Measurements from ENCODE around the gene RAB37. TPM values are rescaled to one million over a fixed set of nuclear protein-coding genes. Genes with fewer than 3 reads are reported as not detected.

Gene RAB37
- total RNA-seq (2014; rRNA removed; shearing (Covaris generic)) = 0.12 and 0.17 TPM in 2 replicates
- polyA plus RNA-seq (2014; cell fraction: nucleus; rRNA removed) = 0.25 TPM in 1 of 2 replicates, not detected in the other

- no peak for DNase-seq (ENCODE audit: extremely low read depth, low read depth)
Observed at GRCh38 chr17:74736513-74737298, at the start of gene RAB37. RAB37 (plus strand) TSS chr17:74737256; CDS start chr17:74737273, 17 bp downstream.

- no peak for DNase-seq (ENCODE audit: extremely low read depth, low read depth)
Observed at GRCh38 chr17:74687886-74688285, 49.2 kb upstream of the RAB37 start.

DNA sequence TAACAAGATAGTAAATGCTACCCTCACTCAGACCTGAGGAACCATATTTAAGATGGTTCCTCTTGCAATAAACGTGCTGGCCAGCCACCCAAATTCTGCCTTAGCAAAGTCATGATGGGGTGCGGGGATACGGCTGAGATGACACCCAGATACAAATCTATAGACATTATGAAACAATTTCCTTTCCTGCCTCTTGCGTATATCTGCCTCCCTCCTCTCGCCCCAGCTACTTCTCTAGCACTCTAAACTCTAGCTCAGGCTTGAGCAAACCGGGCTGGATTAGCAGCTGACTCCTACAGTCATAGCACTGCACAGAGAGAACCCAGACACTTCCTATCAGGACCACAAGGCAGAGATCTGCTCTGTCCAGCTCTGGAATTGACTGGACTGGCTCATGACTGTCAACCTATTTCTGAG is 46.6 kb upstream of the RAB37 start:
- DNase-seq (ENCODE audit: extremely low read depth, low read depth) = no peak

DNA sequence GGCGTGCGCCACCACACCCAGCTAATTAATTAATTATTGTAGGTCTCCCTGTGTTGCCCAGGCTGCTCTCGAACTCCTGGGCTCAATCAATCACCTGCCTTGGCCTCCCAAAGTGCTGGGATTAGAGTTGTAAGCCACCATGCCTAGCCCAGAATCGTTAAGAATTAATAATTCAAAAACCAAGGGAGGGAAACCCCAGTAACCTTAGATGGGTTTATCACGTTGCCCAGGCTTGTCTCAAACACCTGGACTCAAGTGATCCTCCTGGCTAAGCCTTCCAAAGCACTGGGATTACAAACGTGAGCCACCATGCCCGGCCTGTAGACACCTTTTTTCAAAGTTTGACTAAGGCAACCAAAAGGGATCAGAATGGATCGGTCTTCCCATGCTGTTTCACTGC is 45.9 kb upstream of the RAB37 start:
- DNase-seq (ENCODE audit: extremely low read depth, low read depth) = no peak

DNA sequence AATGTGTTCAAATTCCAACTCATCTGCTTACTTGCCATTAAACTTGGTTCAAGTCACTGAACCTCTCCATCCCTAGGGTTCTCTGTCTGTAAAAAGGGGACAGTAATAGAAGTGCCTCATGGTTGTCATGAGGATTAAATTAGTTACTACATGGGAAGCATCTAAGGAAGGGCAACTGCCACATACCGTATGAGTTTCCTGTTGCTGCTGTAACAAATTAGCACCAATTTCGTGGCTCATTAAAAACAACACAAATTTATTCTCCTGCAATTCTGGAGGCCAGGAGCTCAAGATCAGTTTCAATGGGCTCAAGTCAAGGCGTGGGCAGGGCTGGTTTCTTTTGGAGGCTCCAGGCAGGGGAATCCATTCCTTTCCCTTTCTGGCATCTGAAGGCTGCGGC is 43.0 kb upstream of the RAB37 start:
- DNase-seq (ENCODE audit: extremely low read depth, low read depth) = no peak

- DNase-seq (ENCODE audit: extremely low read depth, low read depth) = no peak
Observed at GRCh38 chr17:74695629-74696028, 41.4 kb upstream of the RAB37 start.

- DNase-seq (ENCODE audit: extremely low read depth, low read depth) = no peak
Observed at GRCh38 chr17:74697515-74697914, 39.5 kb upstream of the RAB37 start.

- no peak for DNase-seq (ENCODE audit: extremely low read depth, low read depth)
Observed at GRCh38 chr17:74698069-74698468, 39.0 kb upstream of the RAB37 start.

DNA sequence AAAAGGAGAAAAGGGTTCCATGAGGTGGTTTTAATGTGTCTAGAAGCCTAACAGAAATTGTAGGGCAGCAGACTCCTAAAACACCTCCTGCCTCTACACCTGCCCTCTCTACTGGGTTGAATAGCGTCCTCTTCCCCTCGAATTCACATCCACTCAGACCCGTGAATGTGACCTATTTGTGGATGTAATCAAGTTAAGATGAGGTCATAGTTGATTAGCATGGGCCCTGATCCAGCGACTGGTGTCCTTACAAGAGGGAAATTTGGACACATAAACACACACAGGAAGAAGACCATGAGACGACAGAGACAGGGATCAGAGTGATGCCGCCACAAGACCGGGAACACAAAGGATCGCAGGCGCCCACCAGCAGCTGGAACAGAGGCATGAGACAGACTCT is 37.8 kb upstream of the RAB37 start:
- DNase-seq (ENCODE audit: extremely low read depth, low read depth) = no peak

DNA sequence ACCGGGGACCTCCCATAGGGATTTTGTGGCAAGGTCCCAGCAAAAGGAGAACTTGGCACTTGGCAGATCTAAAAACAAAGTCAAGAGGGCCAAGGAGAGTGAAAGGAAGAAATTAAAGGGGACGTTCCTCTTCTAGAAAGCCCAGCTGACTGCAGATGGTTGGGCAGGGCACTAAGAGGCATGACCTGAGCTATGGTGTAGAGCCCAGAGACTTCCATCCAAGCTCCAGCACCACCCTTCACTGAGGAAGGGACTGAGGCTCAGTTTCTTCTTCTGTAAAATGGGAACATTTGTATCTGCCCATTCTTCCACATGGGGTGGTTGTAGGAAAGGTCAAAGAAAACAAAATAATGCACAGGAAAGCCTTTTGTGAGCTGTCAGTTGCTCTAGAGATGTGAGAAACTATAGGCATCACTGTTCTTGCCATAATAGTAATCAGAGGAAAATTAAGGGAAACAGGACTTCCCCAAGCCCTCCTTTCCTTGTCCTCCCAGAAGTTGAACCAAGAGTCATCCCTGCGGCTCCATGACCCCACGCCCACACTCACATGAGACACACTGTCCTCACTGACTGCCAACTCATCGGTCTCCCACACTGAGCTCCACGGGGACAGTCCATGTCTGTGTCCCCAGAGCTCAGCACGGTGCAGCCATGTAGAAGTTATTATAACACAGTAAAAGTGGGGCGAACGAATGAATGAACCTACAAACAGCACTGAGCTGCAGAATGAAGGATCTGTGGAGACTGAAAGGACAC is 34.8 kb upstream of the RAB37 start:
- no peak for DNase-seq (ENCODE audit: extremely low read depth, low read depth)

DNA sequence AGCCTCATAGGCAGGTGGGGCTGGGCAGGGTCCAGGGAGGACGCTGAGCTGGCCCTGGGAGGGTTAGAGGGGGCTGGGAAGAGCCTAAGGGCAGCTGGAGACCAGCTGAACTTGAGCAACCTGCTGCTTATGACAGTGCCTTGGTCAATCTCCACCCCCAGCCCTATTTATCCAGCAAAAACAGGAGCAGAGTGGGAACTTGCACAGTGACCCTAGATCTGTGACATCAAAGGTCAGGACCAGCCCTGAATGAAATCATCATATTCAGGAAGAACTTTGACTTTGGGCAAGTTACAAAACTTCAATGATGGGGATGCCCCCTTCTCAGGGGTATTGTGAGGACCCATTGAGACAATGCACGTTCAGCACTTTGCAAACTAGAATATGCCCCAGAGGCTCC is 33.7 kb upstream of the RAB37 start:
- no peak for DNase-seq (ENCODE audit: extremely low read depth, low read depth)

DNA sequence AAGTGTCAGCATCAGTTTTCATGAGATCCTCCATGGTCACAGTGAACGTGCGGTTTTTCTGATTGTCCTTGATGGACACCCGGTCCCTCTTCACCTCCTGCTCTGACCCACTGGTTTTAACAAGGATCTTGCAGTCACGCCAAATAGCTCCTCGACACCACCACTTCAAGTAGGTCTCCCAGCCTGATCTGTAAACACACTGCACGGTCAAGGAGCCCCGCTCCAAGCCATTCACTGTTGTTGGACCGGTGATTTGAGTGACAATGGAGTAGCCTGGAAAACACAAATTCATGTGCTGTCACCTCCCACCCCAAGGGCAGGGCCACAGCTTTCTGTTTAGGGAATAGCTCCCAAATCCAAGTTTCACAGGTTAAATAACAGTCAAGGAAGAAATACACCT is 32.5 kb upstream of the RAB37 start:
- DNase-seq (ENCODE audit: extremely low read depth, low read depth) = no peak

DNA sequence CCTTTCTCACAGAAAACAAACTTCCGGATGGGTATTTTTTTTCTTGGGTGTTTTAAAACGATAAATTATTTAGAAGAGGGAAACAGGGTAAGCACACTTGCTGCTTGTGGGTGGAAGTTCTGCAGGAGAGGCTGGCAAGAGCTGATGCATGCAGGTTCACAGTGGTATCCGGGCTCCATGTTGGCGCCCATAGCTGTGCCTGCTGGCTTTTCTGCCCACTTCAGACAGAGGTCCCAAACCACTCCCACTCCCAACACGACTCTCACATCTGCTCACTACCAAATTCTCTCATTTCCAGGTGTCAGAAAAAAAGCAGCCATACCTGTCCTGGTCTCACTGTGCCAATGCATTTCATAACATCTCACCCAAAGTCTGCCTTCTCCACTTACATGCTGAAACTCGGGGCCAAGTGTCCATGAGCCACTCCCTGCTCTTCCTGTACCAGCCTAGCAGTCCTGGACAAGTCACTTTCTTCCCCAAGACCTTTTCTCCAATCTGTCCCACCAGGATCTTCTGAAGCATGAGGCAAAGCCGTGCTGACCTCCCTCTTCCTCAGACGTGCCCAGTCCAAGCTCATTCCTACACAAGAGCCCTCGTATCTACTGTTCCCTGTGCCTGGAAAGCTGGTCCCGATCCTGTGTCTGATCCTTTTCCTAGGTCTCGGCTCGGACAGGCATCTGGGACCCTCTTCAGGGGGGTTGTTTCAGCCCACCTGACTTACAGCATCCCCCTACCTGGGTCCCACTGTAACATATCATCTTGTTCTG is 25.8 kb upstream of the RAB37 start:
- no peak for DNase-seq (ENCODE audit: extremely low read depth, low read depth)

GRCh38 chr17:74712301-74712700 is 24.8 kb upstream of the RAB37 start:
- no peak for DNase-seq (ENCODE audit: extremely low read depth, low read depth)

- DNase-seq (ENCODE audit: extremely low read depth, low read depth) = no peak
Observed at GRCh38 chr17:74712756-74713155, 24.3 kb upstream of the RAB37 start, which contains the start of gene CD300LF. CD300LF (minus strand) TSS chr17:74712923; CDS start chr17:74712866, 57 bp downstream.

- DNase-seq (ENCODE audit: extremely low read depth, low read depth) = no peak
Observed at GRCh38 chr17:74713171-74713755, 23.8 kb upstream of the RAB37 start.

GRCh38 chr17:74715144-74715543 is 21.9 kb upstream of the RAB37 start:
- no peak for DNase-seq (ENCODE audit: extremely low read depth, low read depth)

GRCh38 chr17:74720506-74720905 is 16.6 kb upstream of the RAB37 start:
- no peak for DNase-seq (ENCODE audit: extremely low read depth, low read depth)

GRCh38 chr17:74722782-74723181 is 14.3 kb upstream of the RAB37 start:
- no peak for DNase-seq (ENCODE audit: extremely low read depth, low read depth)

GRCh38 chr17:74723891-74724290 is 13.2 kb upstream of the RAB37 start:
- no peak for DNase-seq (ENCODE audit: extremely low read depth, low read depth)

DNA sequence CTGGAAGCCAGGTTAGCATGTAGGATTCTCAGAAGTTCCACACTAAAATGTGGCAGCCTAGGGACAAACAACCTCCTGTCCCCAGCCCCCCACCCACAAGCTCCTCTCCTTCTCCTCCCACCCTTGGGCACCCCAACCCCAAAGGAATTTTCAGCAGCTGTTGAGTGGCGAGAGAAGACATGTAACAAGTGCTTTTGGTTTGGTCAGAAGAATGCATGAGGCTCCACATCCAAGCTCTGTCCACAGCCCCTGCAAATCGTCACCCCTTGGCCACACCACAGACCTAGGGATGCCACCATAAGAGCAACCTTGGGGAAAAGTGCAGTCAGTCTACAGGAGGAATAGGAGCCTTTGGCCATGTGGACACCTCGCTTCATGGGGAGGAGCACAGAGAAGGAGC is 11.9 kb upstream of the RAB37 start:
- DNase-seq (ENCODE audit: extremely low read depth, low read depth) = no peak

Data from NCI-H460 (cell line).